SW 1271 (cell line): Measurements from ENCODE around the gene PSME3.
"Not testable (repeated sequence)": the region's sequence is repeated elsewhere in the genome, so short reads cannot be mapped to it uniquely, and the experiment has no call there.

ENCODE experiments used
- DNase-seq, 2 experiments: peaks; one replicate each; lab custom pipeline; 2025; lab: John Stamatoyannopoulos, UW

PSME3 gene

GRCh38 chr17:42851371-42852240 is 18.4 kb downstream of the PSME3 start:
- not testable (repeated sequence) for DNase-seq

- DNase-seq: no peak
Measured at GRCh38 chr17:42852351-42852750, 19.2 kb downstream of the PSME3 start.

- no peak for DNase-seq
Measured at GRCh38 chr17:42853004-42853403, 19.8 kb downstream of the PSME3 start.

GRCh38 chr17:42853597-42853967 is 20.4 kb downstream of the PSME3 start:
- DNase-seq: no peak

GRCh38 chr17:42853968-42854790 is 21.0 kb downstream of the PSME3 start:
- DNase-seq: no peak

GRCh38 chr17:42855048-42855596 is 21.9 kb downstream of the PSME3 start:
- DNase-seq: no peak

- DNase-seq: not testable (repeated sequence)
Measured at GRCh38 chr17:42856093-42856492, 22.9 kb downstream of the PSME3 start.

- DNase-seq: not testable (repeated sequence)
Measured at GRCh38 chr17:42856516-42856915, 23.3 kb downstream of the PSME3 start.

- no peak for DNase-seq
Measured at GRCh38 chr17:42857389-42857788, 24.2 kb downstream of the PSME3 start.

GRCh38 chr17:42865638-42866094 is 32.5 kb downstream of the PSME3 start:
- DNase-seq: no peak

GRCh38 chr17:42866216-42866615 is 33.0 kb downstream of the PSME3 start:
- no peak for DNase-seq

GRCh38 chr17:42866631-42867575 is 33.7 kb downstream of the PSME3 start:
- DNase-seq: no peak

- DNase-seq: not testable (repeated sequence)
Measured at GRCh38 chr17:42867694-42868261, 34.6 kb downstream of the PSME3 start.

GRCh38 chr17:42868338-42868737 is 35.1 kb downstream of the PSME3 start:
- no peak for DNase-seq

GRCh38 chr17:42871647-42872046 is 38.5 kb downstream of the PSME3 start:
- DNase-seq: no peak

- no peak for DNase-seq
Measured at GRCh38 chr17:42872251-42872965, 39.2 kb downstream of the PSME3 start.

GRCh38 chr17:42873315-42873714 is 40.1 kb downstream of the PSME3 start:
- DNase-seq: no peak

GRCh38 chr17:42873932-42874695 is 40.9 kb downstream of the PSME3 start:
- DNase-seq: not testable (repeated sequence)

- DNase-seq: no peak
Measured at GRCh38 chr17:42877037-42877436, 43.8 kb downstream of the PSME3 start.
